GM18502 (cell line): ENCODE measurements around the gene MDN1.
A peak's percentile ranks its signal among the peaks of the same experiment; 100 is the strongest.

Experiments used
- ATAC-seq: cut with Tn5 transposase; IDR thresholded peaks from one replicate; pipeline ENCODE4 v1.9.1; 2021; ENCODE audit warnings: mild to moderate bottlenecking; ENCODE audit not compliant: unreplicated experiment, poor library complexity

The MDN1 gene

GRCh38 chr6:89619567-89619966, 200.0 kb downstream of the MDN1 start:
- ATAC-seq = no peak

GRCh38 chr6:89618026-89618425, 201.6 kb downstream of the MDN1 start:
- no peak for ATAC-seq

- ATAC-seq = no peak
Observed at GRCh38 chr6:89616531-89616930, 203.1 kb downstream of the MDN1 start.

GRCh38 chr6:89615882-89616281, 203.7 kb downstream of the MDN1 start:
- ATAC-seq = no peak

- no peak for ATAC-seq
Observed at GRCh38 chr6:89613790-89614189, 205.8 kb downstream of the MDN1 start.

- ATAC-seq = no peak
Observed at GRCh38 chr6:89612121-89612520, 207.5 kb downstream of the MDN1 start.

- ATAC-seq = no peak
Observed at GRCh38 chr6:89611666-89612065, 207.9 kb downstream of the MDN1 start.

GRCh38 chr6:89610149-89610642, 209.4 kb downstream of the MDN1 start:
- peak; percentile 77 for ATAC-seq

- no peak for ATAC-seq
Observed at GRCh38 chr6:89605861-89606260, 213.7 kb downstream of the MDN1 start.

- ATAC-seq = no peak
Observed at GRCh38 chr6:89604653-89605052, 214.9 kb downstream of the MDN1 start.

GRCh38 chr6:89602166-89602565, 217.4 kb downstream of the MDN1 start:
- ATAC-seq = no peak

- no peak for ATAC-seq
Observed at GRCh38 chr6:89599727-89600126, 219.9 kb downstream of the MDN1 start.

GRCh38 chr6:89597988-89598387, 221.6 kb downstream of the MDN1 start:
- no peak for ATAC-seq

GRCh38 chr6:89597372-89597771, 222.2 kb downstream of the MDN1 start:
- ATAC-seq = no peak

GRCh38 chr6:89596484-89596883, 223.1 kb downstream of the MDN1 start:
- no peak for ATAC-seq

GRCh38 chr6:89596056-89596455, 223.5 kb downstream of the MDN1 start:
- peak; percentile 95 for ATAC-seq
